Caco-2 (cell line): ENCODE results near the gene PIP5KL1. TPM values are rescaled to one million over a fixed set of nuclear protein-coding genes. Genes with fewer than 3 reads are reported as not detected.

ENCODE experiments used
- BruUV-seq: library from RNA; stranded (reverse); fragments of 400-500 nt; replicated peaks from 2 replicates; lab custom pipeline; 2021; lab: Mats Ljungman, UMichigan
- CTCF ChIA-PET: fragments of 300-600 bp; sonication (Branson Sonifier 250); formaldehyde crosslinking; loops from one replicate; lab custom pipeline; 2022; ENCODE audit warnings: antibody characterized with exemption; lab: Charles Lee
- POLR2A ChIA-PET: fragments of 300-600 bp; sonication (Branson Sonifier 250); formaldehyde crosslinking; loops from one replicate; lab custom pipeline; 2022; ENCODE audit warnings: antibody characterized with exemption; lab: Charles Lee
- DNase-seq, 2 experiments: peaks; one replicate each; pipeline versions ENCODE4 v3.0.0 to v3.0.0-alpha.2; 2020 to 2022
- H3K27me3 ChIP-seq: replicated peaks from 2 replicates; pipeline ENCODE4 v1.6.0; 2011; ENCODE audit warnings: low read length; ENCODE audit not compliant: control insufficient read depth, insufficient read depth
- H3K36me3 ChIP-seq: 2 replicates; pipeline ENCODE4 v1.5.1; 2011; ENCODE audit warnings: low read length; ENCODE audit not compliant: control insufficient read depth, insufficient read depth
- H3K4me1 ChIP-seq: fragments of 250-450 bp; sonication (Bioruptor Pico); 2 replicates; pipeline ENCODE4 v1.5.1; 2020; ENCODE audit warnings: mild to moderate bottlenecking
- H3K4me3 ChIP-seq: 2 replicates; pipeline ENCODE4 v1.5.1; 2011; ENCODE audit warnings: low read depth, mild to moderate bottlenecking, control low read depth, low read length
- H3K9me3 ChIP-seq: fragments of 250-450 bp; sonication (Bioruptor Pico); 2 replicates; pipeline ENCODE4 v1.5.1; 2020; ENCODE audit warnings: mild to moderate bottlenecking, moderate library complexity
- H3K27ac Mint-ChIP-seq: one replicate; pipeline ENCODE4 v1.8.0; 2022; ENCODE audit warnings: mixed read lengths; ENCODE audit not compliant: unreplicated experiment
- H3K27me3 Mint-ChIP-seq: one replicate; pipeline ENCODE4 v1.8.0; 2022; ENCODE audit warnings: mixed read lengths; ENCODE audit not compliant: insufficient read depth, unreplicated experiment
- H3K36me3 Mint-ChIP-seq: one replicate; pipeline ENCODE4 v1.8.0; 2022; ENCODE audit warnings: mild to moderate bottlenecking, mixed read lengths; ENCODE audit not compliant: insufficient read depth, unreplicated experiment
- H3K4me1 Mint-ChIP-seq: one replicate; pipeline ENCODE4 v1.8.0; 2022; ENCODE audit warnings: low read depth, mixed read lengths; ENCODE audit not compliant: unreplicated experiment
- H3K4me3 Mint-ChIP-seq: one replicate; pipeline ENCODE4 v1.8.0; 2022; ENCODE audit warnings: mild to moderate bottlenecking, moderate library complexity, mixed read lengths; ENCODE audit not compliant: unreplicated experiment
- H3K9me3 Mint-ChIP-seq: one replicate; pipeline ENCODE4 v1.8.0; 2022; ENCODE audit warnings: mixed read lengths; ENCODE audit not compliant: unreplicated experiment
- CTCF ChIP-seq, 2 experiments: fragments of 200-600 bp in 1 of 2; IDR thresholded peaks; 1 replicate in 1 of 2; 2 replicates in 1 of 2; pipeline versions ENCODE4 v1.5.1 to v1.8.0; 2011 to 2022; ENCODE audit warnings: antibody characterized with exemption in 1 of 2, control low read depth in 1 of 2, inconsistent platforms in 1 of 2, low read depth in 1 of 2, low read length in 1 of 2, mild to moderate bottlenecking in 1 of 2, moderate library complexity in 1 of 2; ENCODE audit not compliant: insufficient read depth in 1 of 2, severe bottlenecking in 1 of 2, unreplicated experiment in 1 of 2
- intact Hi-C: fragments of 100-400 bp; cut with micrococcal nuclease; formaldehyde crosslinking; loops from one replicate; pipeline ENCODE4 v1.10.0; 2022; ENCODE audit not compliant: unreplicated experiment
- total RNA-seq: library from RNA; stranded (reverse); gene quantifications from 2 replicates; pipeline ENCODE4 v1.2.3, GENCODE V29; 2022

Gene PIP5KL1
- total RNA-seq, 1 experiment from 2014 or later, result 2.3 TPM

DNA sequence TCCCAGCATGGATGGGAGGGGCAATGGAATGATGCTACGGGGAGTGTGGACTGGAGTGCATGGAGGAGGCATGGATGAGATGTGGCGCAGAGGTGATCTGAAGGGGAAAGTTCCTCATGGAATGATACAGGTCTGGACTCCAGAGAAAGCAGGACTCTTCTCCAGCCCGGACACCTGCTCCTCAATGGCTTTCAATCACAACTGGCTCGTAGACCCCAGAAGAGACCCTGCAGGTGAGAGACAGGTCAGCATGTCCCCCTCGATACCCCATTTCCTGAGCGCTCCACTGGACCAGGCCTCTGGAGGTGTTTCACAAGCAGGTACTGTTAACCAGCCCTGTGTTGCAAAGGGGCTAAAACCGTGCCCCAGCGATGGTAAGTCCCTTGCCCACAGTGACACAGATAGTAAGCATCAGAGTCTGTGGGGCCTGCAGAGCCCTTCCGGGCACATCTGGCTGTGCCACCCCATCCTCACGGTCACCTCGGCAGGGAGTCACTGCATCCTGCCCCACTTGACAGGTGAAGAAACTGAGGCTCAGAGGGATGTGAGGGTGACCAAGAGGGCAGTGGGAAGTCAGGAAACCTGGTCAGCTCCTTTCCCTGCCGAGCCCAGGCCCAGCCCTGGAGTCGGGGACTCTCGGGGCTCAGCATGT lies 12.6 kb upstream of the PIP5KL1 start:
- H3K27me3 Mint-ChIP-seq, result no peaks in the 10 kb centered on the region
- ChIA-PET POLR2A (no interaction called here), CTCF (interaction anchor here (0.6 to 2.1 kb wide), 19 partner anchors 9 to 335 kb away, joined by 3 to 16 read pairs (median 4); partner anchors contain the start of genes EEIG1, NAIF1 and SLC25A25)
- TF ChIP-seq CTCF (IDR thresholded peaks at IDR 0.05; ENCODE audit: insufficient read depth in 1 of 2, low read depth in 1 of 2, low read length in 1 of 2, severe bottlenecking in 1 of 2, unreplicated experiment in 1 of 2), result no peak
- H3K9me3 Mint-ChIP-seq, result no peaks in the 10 kb centered on the region
- no TSS peak for BruUV-seq
- intact Hi-C loops, result loop anchor here (1.0 to 5.0 kb wide), 3 partner anchors 39 to 174 kb away; partner anchors contain the start of gene EEIG1
- no peak overlapping the region for H3K4me3 ChIP-seq
- DNase-seq, result no peak
- H3K9me3 ChIP-seq, result no peaks in the 10 kb centered on the region
- no peak overlapping the region for H3K27ac Mint-ChIP-seq
- peaks cover 6% of the 10 kb centered on the region for H3K36me3 ChIP-seq
- 0 out of 2 replicates have a peak, but pooled peaks cover 3% of the 10 kb centered on the region for H3K4me1 ChIP-seq
- H3K27me3 ChIP-seq, result no peaks in the 10 kb centered on the region
- peaks cover 66% of the 10 kb centered on the region for H3K36me3 Mint-ChIP-seq
- no peak overlapping the region for H3K4me3 Mint-ChIP-seq
- H3K4me1 Mint-ChIP-seq, result no peaks in the 10 kb centered on the region

- BruUV-seq, result no TSS peak
- H3K27me3 Mint-ChIP-seq, result no peaks in the 10 kb centered on the region
- H3K36me3 Mint-ChIP-seq, result peaks cover 67% of the 10 kb centered on the region
- H3K27me3 ChIP-seq, result no peaks in the 10 kb centered on the region
- H3K4me1 Mint-ChIP-seq, result no peaks in the 10 kb centered on the region
- H3K9me3 Mint-ChIP-seq, result no peaks in the 10 kb centered on the region
- no peak overlapping the region for H3K27ac Mint-ChIP-seq
- DNase-seq, result peak in 1 of 2 experiments; percentile 64
- peaks cover 6% of the 10 kb centered on the region for H3K36me3 ChIP-seq
- H3K4me3 ChIP-seq, result no peak overlapping the region
- 0 out of 2 replicates have a peak, but pooled peaks cover 3% of the 10 kb centered on the region for H3K4me1 ChIP-seq
- no peak overlapping the region for H3K4me3 Mint-ChIP-seq
- no peaks in the 10 kb centered on the region for H3K9me3 ChIP-seq
- POLR2A ChIA-PET, result no interaction called here
- peak; percentile 79 to 92 for TF ChIP-seq CTCF (IDR thresholded peaks at IDR 0.05; ENCODE audit: insufficient read depth in 1 of 2, low read depth in 1 of 2, low read length in 1 of 2, severe bottlenecking in 1 of 2, unreplicated experiment in 1 of 2)
- intact Hi-C loops, result loop anchor here (1.0 to 5.0 kb wide), 3 partner anchors 40 to 175 kb away; partner anchors contain the start of gene EEIG1
- CTCF ChIA-PET, result interaction anchor here (0.5 to 2.1 kb wide), 14 partner anchors 10 to 172 kb away, joined by 3 to 16 read pairs (median 4); partner anchors contain the start of genes EEIG1 and PIP5KL1
Measured at GRCh38 chr9:127942216-127943010, 11.8 kb upstream of the PIP5KL1 start.

- intact Hi-C loops, result loop anchor here (5.0 kb wide), 1 partner anchor 40 kb away; the partner anchor contains the start of gene EEIG1
- Mint-ChIP-seq H3K4me3 (no peak overlapping the region), H3K36me3 (peaks cover 69% of the 10 kb centered on the region), H3K27me3 (no peaks in the 10 kb centered on the region), H3K4me1 (no peaks in the 10 kb centered on the region), H3K9me3 (no peaks in the 10 kb centered on the region), H3K27ac (no peak overlapping the region)
- TF ChIP-seq CTCF (IDR thresholded peaks at IDR 0.05; ENCODE audit: insufficient read depth in 1 of 2, low read depth in 1 of 2, low read length in 1 of 2, severe bottlenecking in 1 of 2, unreplicated experiment in 1 of 2), result no peak
- DNase-seq, result no peak
- BruUV-seq, result no TSS peak
- ChIA-PET POLR2A (no interaction called here), CTCF (interaction anchor here (0.6 to 2.1 kb wide), 5 partner anchors 10 to 173 kb away, joined by 3 to 11 read pairs (median 6); partner anchors contain the start of gene PIP5KL1)
- H3K9me3 ChIP-seq, result no peaks in the 10 kb centered on the region
- no peaks in the 10 kb centered on the region for H3K27me3 ChIP-seq
- 0 out of 2 replicates have a peak, but pooled peaks cover 2% of the 10 kb centered on the region for H3K4me1 ChIP-seq
- no peak overlapping the region for H3K4me3 ChIP-seq
- peaks cover 6% of the 10 kb centered on the region for H3K36me3 ChIP-seq
Measured at GRCh38 chr9:127941961-127942215, 11.3 kb upstream of the PIP5KL1 start.
